HG03354 (cell line): ENCODE measurements around the gene ZMYND8.
"Not testable (repeated sequence)": the region's sequence is repeated elsewhere in the genome, so short reads cannot be mapped to it uniquely, and the experiment has no call there.

ENCODE experiments used
- ATAC-seq: cut with Tn5 transposase; IDR thresholded peaks from one replicate; pipeline ENCODE4 v1.9.1; 2021; ENCODE audit warnings: mild to moderate bottlenecking; ENCODE audit not compliant: unreplicated experiment, poor library complexity, severe bottlenecking

The ZMYND8 gene

DNA sequence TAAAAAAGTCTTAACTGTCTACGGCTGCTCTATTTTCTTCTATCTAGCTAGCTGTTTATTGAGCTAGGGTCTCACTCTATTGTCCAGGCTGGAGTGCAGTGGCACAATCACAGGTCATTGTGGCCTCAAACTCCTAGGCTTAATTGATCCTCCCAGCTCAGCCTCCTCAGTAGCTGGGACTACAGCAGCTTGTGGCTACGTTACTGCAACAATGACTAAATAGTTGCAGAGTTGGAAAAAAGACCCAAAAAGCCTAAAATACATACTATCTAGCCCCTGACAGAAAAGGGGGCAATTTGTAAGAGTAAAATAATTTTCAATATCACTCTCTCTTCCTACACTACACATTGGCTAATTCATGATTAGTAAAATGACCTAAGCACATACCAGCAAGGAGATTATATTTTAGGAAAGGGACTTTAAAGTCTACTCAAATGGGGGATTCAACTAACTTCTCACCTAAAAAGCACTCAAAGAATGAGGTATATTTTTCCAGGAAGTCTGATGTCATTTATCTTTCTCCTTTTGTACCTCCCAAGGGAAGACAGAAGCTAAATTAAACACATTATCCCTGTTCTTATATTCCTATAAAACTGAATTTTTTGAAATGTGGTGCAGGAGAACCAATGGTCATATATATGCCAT lies 82.8 kb downstream of the ZMYND8 start:
- no peak for ATAC-seq

DNA sequence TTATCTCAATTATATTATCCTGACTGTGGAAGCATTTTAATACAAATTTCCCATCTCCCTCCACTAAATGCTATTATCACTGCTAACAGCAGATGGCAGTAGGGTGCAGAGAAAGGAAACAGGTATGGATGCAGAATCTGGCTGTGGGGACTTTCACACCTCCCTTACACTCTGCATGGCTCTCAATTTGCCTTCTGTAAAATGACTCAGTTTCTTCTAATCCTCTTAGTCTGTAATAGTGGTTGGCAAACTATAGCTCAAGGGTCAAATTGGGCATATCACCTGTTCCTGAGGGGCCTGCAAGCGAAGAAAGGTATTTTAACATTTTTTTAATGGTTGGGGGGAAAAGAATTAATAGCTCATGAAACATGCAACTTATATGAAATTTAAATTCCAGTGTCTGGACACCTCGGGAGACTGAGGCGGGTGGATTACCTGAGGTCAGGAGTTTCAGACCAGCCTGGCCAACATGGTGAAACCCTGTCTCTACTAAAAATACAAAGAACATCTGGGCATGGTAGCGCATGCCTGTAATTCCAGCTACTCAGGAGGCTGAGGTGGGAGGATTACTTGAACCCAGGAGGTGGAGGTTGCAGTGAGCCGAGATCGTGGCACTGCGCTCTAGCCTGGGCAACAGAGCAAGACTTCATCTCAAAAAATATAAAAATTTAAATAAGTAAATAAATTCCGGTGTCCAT lies 83.5 kb downstream of the ZMYND8 start:
- peak; percentile 44 for ATAC-seq

DNA sequence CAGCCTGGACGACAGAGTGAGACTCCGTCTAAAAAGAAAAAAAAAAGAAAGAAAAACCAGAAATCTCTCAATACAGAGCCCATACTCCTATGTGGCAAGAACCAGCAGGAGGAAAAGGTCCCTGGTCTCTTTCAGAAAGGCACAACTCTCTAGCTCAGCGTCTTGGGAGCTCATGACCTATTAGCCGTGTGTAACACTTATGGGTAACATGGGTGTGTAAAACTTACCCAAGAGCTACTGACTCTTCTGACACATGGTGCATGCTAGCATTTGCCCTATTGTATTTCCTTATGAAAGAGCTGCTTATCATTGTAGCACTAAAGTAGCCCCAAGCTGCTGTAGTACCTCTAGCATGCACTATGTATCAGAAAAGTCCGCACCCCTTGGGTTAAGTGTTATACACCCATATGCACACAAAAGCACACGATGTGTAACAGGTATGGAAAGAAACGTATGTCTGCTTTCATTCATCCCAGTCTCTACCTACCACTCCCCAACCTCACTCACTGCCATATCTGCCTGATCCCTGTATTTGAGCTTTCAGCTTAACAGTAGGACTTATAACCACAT lies 85.4 kb downstream of the ZMYND8 start:
- no peak for ATAC-seq

DNA sequence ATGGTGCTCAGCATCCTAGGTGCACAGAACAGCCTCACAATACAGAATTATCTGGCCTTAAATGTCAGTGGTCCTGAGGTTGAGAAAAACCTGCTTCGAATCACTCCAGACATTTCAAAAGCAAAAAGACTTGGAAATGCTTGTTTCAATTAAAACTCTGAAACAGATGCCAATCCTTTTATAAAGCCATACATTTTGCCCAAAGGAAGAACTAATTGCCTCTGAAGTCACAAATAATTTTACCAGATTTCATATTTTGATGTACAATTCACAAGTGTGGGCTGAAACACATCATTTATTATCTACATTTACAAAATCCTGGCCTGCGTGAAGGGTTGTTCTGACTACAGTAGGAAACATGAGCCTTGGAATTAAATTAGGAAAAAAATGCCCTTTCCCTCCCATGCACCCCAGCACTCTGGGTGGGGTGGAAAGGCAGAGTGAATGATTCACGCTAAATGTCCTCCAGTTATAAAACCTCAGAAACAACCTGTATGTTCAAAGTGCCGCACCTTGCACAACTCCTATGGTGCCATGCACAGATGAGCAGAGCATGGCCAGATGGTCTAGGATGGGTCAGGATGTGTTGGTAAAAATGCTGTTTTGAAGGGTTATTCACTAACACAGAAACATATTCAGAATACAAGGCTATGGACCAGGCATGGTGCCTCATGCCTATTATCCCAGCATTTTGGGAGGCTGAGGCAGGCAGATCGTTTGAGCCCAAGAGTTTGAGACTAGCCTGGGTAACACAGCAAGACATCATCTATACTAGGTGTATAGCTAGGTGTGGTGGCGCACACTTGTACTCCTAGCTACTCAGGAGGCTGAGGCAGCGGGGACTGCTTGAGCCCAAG lies 87.0 kb downstream of the ZMYND8 start:
- ATAC-seq = no peak

DNA sequence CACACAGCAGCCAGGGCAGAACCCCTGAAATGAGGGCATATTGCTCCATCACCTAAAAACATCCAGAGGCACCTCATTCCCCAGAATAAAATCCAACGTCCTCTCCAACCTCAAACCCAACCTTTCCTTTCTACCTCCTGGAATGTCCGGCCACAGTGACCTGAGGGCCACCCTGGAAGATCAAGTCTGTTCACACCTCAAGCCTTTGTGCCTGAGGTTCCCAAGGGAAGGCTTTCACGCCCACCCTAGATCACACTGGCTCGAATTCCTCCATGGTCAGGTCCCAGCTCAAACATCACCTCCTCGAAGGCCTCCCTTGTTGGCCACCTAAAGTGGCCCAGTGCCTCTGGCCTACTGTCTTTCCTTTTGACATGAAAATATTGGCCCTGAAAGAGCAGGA lies 88.9 kb downstream of the ZMYND8 start:
- no peak for ATAC-seq

DNA sequence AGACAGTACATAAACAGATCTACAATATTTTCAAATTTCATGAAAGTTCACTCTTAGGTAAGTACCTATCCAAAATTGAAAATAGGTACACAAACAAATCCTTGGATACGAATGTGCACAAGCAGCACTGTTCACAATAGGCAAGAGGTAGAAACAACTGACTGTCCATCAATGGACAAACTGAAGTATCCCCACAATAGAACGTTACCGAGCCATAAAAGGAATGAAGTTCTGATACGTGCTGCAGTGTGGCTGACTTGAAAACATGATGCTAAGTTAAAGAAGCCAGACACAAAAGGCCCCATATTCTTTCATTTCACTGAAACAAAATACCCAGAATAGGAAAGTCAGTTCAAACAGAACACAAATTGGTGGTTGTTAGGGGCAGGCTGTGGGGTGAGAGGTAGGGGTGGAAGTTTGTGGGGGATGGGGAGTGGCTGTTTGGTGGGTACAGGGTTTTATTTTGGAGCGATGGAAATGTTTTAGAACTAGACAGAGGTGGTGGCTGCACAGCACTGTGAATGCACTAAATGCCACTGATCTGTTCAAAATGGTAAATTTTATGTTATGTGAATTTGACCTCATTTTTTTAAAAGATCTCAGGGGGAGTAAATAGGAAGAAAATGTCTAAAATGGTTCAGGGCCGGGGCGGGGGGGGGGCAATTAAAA lies 89.5 kb downstream of the ZMYND8 start:
- no peak for ATAC-seq

DNA sequence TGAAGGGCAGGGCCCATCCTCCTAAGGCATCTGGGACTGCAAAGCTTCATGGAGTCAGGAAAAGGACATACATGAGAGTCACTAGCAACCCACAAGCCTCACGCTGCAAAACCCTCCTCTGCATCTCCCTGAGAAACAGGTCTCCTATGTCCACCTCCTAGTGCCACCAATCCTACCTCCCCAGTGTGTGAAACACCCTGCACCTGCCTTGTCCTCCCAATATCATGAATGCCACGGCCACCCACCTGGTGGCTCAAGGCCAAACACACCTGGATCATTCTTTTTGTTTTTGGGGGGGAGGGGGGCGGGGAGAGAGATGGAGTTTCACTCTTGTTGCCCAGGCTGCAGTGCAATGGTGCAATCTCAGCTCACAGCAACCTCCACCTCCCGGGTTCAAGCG lies 90.5 kb downstream of the ZMYND8 start:
- no peak for ATAC-seq

DNA sequence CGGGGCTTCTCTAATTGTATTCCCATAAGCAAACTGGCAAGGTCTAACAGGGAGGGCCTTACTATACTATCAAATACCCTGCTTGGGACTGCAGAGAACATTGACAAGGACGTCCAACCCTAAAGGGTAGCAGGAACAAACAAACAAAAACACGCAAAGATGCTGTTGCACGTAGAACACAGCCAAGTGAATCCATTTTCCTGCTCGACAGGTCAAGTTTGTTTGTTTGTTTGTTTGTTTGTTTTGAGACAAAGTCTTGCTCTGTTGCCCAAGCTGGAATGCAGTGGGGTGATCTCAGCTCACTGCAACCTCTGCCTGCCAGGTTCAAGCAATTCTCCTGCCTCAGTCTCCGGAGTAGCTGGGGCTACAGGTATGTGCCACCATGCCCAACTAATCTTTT lies 91.3 kb downstream of the ZMYND8 start:
- ATAC-seq = no peak

DNA sequence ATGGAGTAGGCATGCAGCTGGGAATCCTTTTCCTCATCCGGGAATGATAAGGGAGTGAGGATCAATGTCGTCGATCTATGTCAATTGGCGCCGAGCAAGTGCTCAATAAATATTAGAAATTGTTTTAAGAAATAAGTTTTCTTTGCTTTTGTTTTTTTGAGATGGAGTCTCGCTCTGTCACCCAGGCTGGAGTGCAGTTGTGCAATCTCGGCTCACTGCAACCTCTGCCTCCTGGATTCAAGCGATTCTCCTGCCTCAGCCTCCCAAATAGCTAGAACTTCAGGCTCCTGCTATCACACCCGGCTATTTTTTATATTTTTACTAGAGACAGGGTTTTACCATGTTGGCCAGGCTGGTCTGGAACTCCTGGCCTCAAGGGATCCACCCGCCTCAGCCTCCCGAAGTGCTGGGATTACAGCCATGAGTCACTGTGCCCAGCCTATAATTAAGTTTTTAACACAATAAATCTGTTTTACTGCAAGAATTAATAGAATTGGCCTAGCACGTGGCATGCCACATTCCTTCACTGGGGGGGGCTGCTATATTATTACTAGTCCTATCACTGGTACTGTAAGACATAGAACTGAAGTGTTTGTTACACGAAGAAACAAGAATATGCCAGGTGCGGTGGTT lies 92.2 kb downstream of the ZMYND8 start:
- ATAC-seq = not testable (repeated sequence)

DNA sequence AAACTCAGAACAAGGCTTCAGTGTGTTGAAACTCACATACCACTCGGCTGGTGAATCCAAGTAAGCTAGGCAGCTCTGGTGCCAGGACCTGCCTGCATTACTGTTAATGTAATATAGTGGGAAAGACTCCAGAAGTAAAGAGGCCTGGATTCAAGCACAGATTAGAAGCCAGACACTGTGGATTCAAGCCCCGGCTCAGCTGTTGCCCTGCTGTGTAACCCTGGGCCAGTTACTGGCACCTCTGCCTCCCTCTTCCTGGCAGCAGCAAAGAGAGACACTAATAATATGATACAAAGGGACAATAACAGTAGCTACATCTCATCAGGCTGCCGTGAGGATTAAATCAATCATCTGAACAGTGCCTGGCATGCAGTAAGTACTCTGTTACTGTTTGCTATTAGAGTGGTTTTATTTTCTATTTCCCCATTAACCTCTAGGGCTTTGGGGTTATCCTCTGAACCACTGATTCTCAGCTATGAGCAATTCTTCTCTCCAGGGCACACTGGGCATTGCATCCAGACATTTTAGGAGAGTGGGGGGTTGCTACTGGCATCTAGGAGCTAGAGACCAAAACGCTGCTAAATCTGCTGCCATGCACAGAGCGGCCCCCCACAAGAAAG lies 92.9 kb downstream of the ZMYND8 start:
- no peak for ATAC-seq

DNA sequence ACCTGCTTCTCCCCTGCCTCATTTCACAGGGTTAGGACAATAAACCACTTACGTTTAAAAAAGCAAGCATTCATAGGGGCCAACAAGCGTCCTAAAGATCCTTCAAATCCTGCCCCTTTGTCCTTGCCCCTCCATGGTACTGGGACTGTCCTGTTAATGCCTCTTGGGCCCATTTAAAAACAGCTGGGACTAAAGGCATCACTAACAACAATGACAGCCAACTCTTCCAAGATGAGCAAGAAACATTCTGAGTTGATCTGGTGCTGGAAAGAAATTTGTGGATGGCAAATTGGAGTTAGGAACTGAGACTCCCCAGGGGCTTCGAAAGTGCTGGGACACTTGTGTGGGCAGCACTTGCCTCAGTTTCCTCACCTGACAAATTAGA lies 93.4 kb downstream of the ZMYND8 start:
- ATAC-seq = no peak

DNA sequence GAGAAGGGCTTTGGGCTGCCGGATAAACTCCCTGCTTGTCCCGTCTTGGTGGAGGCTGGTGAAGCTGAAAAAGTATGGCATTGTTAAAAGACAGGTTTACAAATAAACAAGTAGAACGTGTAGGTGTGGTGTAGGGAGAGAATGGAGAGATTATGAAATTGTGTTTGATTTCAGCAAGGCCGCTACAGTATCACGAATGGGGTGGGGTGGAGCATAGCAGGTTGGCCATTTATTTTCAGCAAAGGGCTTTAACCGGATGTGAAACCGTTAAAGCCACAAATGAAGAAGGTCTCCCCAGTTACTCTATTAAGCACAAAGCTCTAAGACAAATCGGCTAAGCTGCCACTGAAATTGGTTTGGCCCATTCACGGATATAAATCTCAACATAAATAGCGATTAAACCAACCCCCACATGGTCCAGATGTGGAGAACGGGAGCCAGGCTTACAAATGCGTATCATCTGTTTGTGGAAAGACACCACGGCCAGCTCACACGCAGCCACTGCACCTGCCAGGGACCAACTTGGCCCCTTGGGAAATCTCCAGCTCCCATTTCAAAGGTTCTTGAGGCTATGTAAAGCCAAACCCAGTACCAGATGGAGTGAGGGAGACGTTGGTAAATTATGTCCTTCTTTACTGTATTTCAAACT lies 94.0 kb downstream of the ZMYND8 start:
- peak; percentile 70 for ATAC-seq

DNA sequence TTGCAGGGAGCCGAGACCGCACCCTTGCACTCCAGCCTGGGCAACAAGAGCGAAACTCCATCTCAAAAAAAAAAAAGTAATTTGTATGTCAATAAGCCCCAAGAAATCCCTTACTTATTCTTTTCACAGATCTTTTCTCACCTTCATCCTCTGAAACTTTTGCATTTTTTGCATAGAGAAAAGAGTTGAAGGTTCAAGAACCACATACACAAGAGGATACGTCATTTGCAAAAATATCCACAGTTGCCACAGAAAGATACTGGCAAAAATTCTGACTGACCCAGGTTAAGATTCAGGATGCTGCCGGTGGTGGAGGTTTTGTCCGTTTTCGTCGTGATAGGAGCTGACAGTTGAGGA lies 94.5 kb downstream of the ZMYND8 start:
- no peak for ATAC-seq

DNA sequence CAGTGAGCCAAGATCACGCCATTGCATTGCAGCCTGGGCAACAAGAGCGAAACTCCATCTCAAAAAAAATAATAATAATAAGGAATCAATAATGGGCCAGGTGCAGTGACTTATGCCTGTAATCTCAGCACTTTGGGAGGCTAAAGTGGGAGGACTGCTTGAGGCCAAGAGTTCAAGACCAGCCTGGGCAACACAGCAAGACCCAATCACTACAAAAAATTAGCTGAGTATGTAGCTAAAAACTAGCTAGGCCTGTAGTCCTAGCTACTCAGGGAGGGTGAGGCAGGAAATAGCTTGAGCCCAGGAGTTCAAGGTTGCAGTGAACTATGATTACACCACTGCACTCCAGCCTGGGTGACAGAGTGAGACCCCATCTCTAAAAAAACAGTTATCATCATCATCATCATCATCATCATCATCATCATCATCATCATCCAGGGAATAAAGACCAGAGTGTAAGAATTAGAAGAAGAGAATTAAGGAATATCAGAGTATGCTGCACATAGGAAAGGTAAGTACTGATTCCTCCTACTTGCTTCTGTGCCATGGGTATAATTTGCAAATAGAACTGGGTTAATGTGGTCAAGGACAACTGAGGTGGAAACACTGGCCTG lies 95.2 kb downstream of the ZMYND8 start:
- not testable (repeated sequence) for ATAC-seq

DNA sequence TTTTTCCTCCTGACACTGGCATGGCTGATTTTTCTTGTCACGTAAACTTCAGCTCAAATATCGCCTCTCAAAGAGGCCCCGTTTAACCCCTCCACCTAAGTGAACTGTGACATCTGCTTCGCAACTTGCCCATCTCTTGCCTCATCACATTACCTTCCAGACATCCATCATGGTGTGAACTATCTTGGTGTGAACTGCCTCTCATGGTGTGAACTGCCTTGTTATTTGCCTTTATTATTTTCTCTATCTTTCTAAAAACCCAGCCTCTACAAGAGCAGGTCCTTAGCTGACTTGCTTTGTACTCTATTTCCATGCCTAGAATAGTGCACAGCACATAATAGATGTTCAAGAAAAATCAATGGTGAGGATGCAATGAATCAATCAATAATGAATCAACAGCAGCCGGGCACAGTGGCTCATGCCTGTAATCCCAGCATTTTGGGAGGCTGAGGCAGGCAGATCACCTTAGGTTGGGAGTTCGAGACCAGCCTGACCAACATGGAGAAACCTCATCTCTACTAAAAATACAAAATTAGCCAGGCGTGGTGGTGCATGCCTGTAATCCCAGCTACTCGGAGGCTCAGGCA lies 95.9 kb downstream of the ZMYND8 start:
- not testable (repeated sequence) for ATAC-seq

DNA sequence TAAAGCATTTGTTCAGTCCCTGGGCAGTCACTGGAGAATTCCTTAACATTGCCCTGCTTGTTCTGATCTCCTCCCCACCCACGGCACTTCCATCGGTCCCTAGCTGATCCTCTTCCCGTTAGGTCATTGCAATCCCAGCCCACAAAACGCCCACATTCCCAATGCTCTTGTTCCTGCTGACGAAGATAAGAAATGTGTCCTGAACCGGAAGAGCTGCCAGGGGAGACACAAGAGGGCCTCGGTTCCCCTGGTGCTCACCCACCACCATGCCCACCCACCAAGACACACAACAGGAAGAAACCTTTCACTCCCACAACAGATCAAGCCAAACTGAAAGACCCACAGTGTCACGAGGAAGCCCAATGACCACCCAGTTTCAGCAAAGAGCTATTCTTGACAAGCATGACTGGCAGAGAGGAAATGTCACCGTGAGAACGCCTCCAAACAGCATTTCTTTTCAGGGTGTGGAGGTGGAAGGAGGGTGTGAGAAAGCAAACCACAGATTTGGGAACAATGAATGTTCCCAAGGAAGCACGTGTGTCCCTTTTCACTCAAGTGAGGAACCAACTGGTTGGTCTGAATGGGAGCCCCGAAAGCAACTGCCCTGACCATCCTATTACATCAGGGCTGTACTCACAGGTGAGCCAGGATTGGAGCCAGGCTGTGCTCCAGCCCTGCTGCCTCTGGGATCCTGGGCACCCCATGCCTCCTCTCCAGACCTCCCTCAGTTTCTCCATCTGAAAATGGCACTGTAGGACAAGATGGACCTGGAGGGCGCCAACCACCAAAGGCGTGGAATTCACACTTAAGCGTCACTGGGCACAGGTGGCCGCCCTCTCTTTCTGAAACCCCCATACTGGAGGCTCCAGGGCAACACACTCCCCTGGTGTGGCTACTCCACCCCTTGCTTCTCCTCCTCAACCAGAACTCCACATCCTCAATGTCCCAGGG lies 97.5 kb downstream of the ZMYND8 start:
- peak; percentile 49 for ATAC-seq

DNA sequence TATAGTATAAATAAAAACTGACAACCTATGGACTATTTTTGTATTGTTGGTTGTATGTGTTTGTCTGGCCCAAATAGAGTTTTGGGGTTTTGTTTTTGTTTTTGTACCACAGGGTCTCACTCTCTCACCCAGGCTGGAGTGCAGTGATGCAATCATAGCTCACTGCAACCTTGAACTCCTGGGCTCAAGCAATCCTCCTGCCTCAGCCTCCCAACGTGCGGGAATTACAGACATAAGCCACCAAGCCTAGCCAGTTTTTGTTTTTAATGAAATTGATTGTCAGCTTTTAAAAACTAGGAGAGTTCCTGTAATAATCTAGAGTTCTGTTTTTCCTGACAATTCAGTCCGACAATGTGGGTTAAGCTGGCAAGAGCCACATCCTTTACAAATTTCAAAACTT lies 98.7 kb downstream of the ZMYND8 start:
- no peak for ATAC-seq
